Pancreas (tissue), 10 donors: ENCODE results near the gene MYO9A. TPM values are rescaled to one million over a fixed set of nuclear protein-coding genes. Genes with fewer than 3 reads are reported as not detected.

Experiments used
- ATAC-seq, 4 donors: fragments of 200-7000 bp; cut with Tn5 transposase; one replicate each; pipeline versions ENCODE4 v1.8.0 to v1.9.1; 2020; ENCODE audit warnings: mild to moderate bottlenecking in 4 of 4, moderate library complexity in 4 of 4
- DNase-seq, 6 donors: peaks; one replicate each; pipeline ENCODE4 v3.0.0-alpha.2; 2020
- FAIRE-seq: peaks from 2 replicates; lab custom pipeline; 2012; peaks lifted over from hg19 to GRCh38; lab: Jason Lieb, UNC
- H3K27ac ChIP-seq, 4 donors: fragments of 200-600 bp; sonication (generic); 1 replicate in 3 of 4; 2 replicates in 1 of 4; pipeline versions ENCODE4 v1.5.0 to v1.8.0; 2020
- H3K27me3 ChIP-seq, 4 donors: fragments of 200-600 bp; one replicate each; pipeline ENCODE4 v1.8.0; 2021
- H3K36me3 ChIP-seq, 3 donors: fragments of 200-600 bp; sonication (generic) in 1 of 3; one replicate each; pipeline versions ENCODE4 v1.5.0 to v1.8.0; 2020 to 2021
- H3K4me1 ChIP-seq, 3 donors: fragments of 200-600 bp; one replicate each; pipeline ENCODE4 v1.8.0; 2021
- H3K4me3 ChIP-seq, 4 donors: fragments of 200-600 bp; sonication (generic) in 2 of 4; one replicate each; pipeline versions ENCODE4 v1.5.0 to v1.8.0; 2020 to 2021
- H3K9me3 ChIP-seq, 4 donors: fragments of 200-600 bp; one replicate each; pipeline ENCODE4 v1.8.0; 2021
- WGBS, 2 donors: extraction: QIAGEN DNeasy Blood & Tissue Kit; methylation state at CpG; one replicate each; pipeline ENCODE4 v1.1.7; 2013; 5-methylcytosine and 5-hydroxymethylcytosine counted together
- intact Hi-C, 3 donors: fragments of 100-400 bp; cut with DNase I; formaldehyde crosslinking; loops; one replicate each; pipeline versions ENCODE4 v1.11.1 to v1.14.2; 2022
- polyA plus RNA-seq, 2 donors: library from polyadenylated mRNA; stranded (reverse); fragments of 200-250 nt; gene quantifications; one replicate each; pipeline ENCODE4 v1.2.3, GENCODE V29; 2013
- total RNA-seq, 6 donors: library from RNA; stranded (reverse); fragmentation: NEBNext Ultra II Directional in 4 of 6; extraction: Animal tissue kit (Norgen Biotek cat#: 25700) in 4 of 6; gene quantifications; one replicate each; pipeline versions ENCODE4 v1.2.1 to v1.2.4, GENCODE V29; 2021 to 2023
- TF ChIP-seq, protein P1 (sequence below), 4 donors: fragments of 200-600 bp; sonication (generic) in 3 of 4; IDR thresholded peaks; one replicate each; pipeline versions ENCODE4 v1.5.0 to v1.8.0; 2021; ENCODE audit warnings: antibody characterized with exemption in 4 of 4
- donor health status: healthy with polysubstance abuse.
- donor health status: DM: no; HTN: no; CAD: no; lungs with moderate emphysema.
- donor health status: DM: no; HTN: no; CAD: no.
- donor health status: control.
- donor health status: control.
- donor health status: Bipolar disorder and iron deficiency.
- donor health status: DM: yes; HTN: yes; CAD: no.
- donor health status: DM: no; HTN: no; CAD: no.
- donor health status: DM: no; HTN: no; CAD: no.
- donor health status: DM: yes; HTN: yes; CAD: no.

Gene MYO9A
- total and polyA plus RNA-seq, 8 donors: 1.2 to 21.0 (median 7.8) TPM

DNA sequence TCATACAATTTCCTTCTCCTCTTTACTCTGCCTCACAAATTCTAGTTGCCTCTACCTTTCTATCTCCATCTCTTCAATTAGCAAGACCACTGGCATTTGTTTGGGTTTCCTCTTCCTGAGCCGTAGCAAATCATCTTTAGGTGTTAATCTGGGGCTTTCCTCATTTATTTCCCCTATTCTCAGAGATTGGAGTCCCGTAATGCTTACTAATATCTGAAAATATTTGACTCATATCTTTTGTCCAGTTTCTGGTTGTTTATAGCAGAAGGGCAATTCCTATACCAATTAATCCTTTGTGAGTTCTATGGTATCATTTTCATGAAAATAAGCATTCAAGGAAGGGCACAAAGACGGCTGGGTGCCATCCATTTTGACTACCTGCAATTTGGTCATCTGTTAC, 203.9 kb downstream of the MYO9A start:
- Histone ChIP-seq H3K4me1 (no peaks in the 10 kb centered on the region), H3K27ac (no peak overlapping the region), H3K36me3 (peaks cover 0 to 3% (median 0%) of the 10 kb centered on the region in 3 donors), H3K27me3 (no peaks in the 10 kb centered on the region), H3K9me3 (no peaks in the 10 kb centered on the region), H3K4me3 (no peak overlapping the region)
- 97 to 99% methylated on average over 3 of the region's 3 CpGs for WGBS, 2 donors
- TF ChIP-seq, protein P1, sequence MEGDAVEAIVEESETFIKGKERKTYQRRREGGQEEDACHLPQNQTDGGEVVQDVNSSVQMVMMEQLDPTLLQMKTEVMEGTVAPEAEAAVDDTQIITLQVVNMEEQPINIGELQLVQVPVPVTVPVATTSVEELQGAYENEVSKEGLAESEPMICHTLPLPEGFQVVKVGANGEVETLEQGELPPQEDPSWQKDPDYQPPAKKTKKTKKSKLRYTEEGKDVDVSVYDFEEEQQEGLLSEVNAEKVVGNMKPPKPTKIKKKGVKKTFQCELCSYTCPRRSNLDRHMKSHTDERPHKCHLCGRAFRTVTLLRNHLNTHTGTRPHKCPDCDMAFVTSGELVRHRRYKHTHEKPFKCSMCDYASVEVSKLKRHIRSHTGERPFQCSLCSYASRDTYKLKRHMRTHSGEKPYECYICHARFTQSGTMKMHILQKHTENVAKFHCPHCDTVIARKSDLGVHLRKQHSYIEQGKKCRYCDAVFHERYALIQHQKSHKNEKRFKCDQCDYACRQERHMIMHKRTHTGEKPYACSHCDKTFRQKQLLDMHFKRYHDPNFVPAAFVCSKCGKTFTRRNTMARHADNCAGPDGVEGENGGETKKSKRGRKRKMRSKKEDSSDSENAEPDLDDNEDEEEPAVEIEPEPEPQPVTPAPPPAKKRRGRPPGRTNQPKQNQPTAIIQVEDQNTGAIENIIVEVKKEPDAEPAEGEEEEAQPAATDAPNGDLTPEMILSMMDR (IDR thresholded peaks at IDR 0.05): no peak
- no peak for FAIRE-seq
- DNase-seq: no peak
- intact Hi-C loops: no loop called here
- no peak for ATAC-seq

DNA sequence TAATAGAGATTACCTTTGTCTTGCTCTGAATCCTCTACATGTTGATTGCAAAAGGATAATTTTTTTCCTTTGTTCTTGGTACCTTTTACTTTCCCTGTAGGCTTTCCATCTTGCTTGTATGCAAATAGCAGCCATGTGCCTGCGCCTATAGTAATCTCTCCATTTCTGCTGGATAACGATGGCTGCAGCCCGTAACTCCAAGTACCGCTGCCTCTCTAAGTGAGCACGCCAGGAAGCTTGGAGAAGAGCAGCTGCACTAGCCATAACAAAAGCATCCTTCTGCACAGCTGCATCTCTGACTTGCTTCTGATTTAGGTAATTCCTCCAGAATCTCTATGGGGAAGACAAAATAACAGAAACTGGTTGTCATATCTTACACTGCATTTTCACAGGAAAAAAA, 218.3 kb downstream of the MYO9A start:
- peaks cover 0 to 6% (median 6%) of the 10 kb centered on the region in 3 donors for H3K36me3 ChIP-seq

DNA sequence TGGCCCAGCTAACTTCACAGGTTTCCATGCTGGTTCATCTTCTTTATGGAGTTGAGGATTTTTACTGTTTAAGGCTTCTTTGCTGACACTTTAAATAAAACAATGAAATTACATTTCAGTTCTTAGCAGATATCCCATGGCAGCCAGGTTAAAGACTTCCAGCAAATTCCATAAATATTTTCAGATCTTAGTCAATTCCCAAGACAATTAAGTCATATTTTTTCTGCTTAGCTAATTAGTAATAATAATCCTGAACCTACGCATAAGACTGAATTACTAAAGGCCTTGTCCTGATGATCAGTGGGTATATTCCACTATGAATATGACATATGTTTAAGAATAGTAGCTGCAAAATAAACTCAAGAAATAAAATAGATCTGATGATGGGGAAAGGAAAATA, 224.3 kb downstream of the MYO9A start:
- TF ChIP-seq, protein P1 (IDR thresholded peaks at IDR 0.05): no peak
- DNase-seq (no peak), FAIRE-seq (no peak), ATAC-seq (no peak)
- WGBS, 2 donors: 96 to 98% methylated on average over 1 of the region's 1 CpG
- no peaks in the 10 kb centered on the region for H3K27me3 ChIP-seq
- H3K4me1 ChIP-seq: no peaks in the 10 kb centered on the region
- H3K27ac ChIP-seq: no peak overlapping the region
- H3K4me3 ChIP-seq: no peak overlapping the region
- intact Hi-C loops: no loop called here
- peaks cover 0 to 5% (median 0%) of the 10 kb centered on the region in 3 donors for H3K36me3 ChIP-seq
- no peaks in the 10 kb centered on the region for H3K9me3 ChIP-seq

More for the DNA sequence above, 218.3 kb downstream of the MYO9A start:
- H3K9me3 ChIP-seq: no peaks in the 10 kb centered on the region
- ATAC-seq (no peak), FAIRE-seq (no peak), DNase-seq (no peak)
- H3K27ac ChIP-seq: no peak overlapping the region
- no peaks in the 10 kb centered on the region for H3K4me1 ChIP-seq
- H3K27me3 ChIP-seq: no peaks in the 10 kb centered on the region
- TF ChIP-seq, protein P1 (IDR thresholded peaks at IDR 0.05): no peak
- no peak overlapping the region for H3K4me3 ChIP-seq
- intact Hi-C loops: no loop called here
- WGBS, 2 donors: 96 to 97% methylated on average over 5 of the region's 5 CpGs

DNA sequence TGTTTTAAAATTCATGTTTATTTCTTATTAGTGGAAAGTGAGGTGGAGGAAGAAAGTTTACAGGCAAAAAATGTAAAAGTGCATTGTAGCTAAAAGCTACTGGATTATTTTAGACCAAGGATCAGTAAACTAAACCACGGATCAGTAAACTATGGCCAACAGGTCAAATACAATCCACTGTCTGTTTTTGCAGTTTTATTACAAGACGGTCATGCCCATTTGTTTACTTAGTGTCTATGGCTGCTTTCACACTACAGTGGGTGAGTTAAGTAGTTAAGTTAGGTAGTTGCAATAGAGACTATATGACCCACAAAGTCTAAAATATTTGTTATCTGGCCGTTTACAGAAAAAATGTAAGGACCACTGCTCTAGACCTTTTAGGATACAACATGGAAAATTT, 225.6 kb downstream of the MYO9A start:
- WGBS, 2 donors: 88 to 91% methylated on average over 3 of the region's 3 CpGs
- DNase-seq: no peak
- H3K27me3 ChIP-seq: no peaks in the 10 kb centered on the region
- H3K27ac ChIP-seq: no peak overlapping the region
- H3K4me1 ChIP-seq: no peaks in the 10 kb centered on the region
- TF ChIP-seq, protein P1 (IDR thresholded peaks at IDR 0.05): no peak
- peaks cover 0 to 7% (median 0%) of the 10 kb centered on the region in 3 donors for H3K36me3 ChIP-seq
- no peak for FAIRE-seq
- H3K4me3 ChIP-seq: no peak overlapping the region
- intact Hi-C loops: no loop called here
- no peaks in the 10 kb centered on the region for H3K9me3 ChIP-seq
- no peak for ATAC-seq

DNA sequence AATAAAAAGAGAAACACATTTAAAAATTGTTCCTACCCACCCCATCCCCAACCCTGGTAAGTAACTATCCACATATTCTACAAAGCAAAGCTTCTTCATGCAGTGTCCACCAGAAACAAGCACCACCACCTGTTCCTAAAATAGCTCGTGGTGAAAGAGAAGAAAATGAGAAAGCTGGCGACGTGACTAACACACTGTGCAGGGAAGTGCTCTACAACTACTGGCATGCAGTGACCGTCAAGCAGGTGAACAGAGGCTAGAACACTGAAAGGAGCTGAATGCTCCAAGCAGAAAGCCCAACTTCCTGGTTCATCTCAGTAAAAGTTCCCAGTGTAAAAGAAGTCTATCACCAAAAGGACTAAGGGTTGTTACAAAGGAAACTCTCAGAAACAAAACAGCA, 226.9 kb downstream of the MYO9A start:
- H3K36me3 ChIP-seq: peaks cover 0 to 10% (median 0%) of the 10 kb centered on the region in 3 donors
- H3K9me3 ChIP-seq: no peaks in the 10 kb centered on the region
- intact Hi-C loops: no loop called here
- no peak for DNase-seq
- no peak overlapping the region for H3K27ac ChIP-seq
- H3K4me3 ChIP-seq: no peak overlapping the region
- H3K4me1 ChIP-seq: no peaks in the 10 kb centered on the region
- 75 to 91% methylated on average over 4 of the region's 4 CpGs for WGBS, 2 donors
- TF ChIP-seq, protein P1 (IDR thresholded peaks at IDR 0.05): no peak
- FAIRE-seq: no peak
- no peak for ATAC-seq
- no peaks in the 10 kb centered on the region for H3K27me3 ChIP-seq
